GM18907 (cell line): ENCODE data around the gene BCL10.

ENCODE experiments used
- ATAC-seq: cut with Tn5 transposase; IDR thresholded peaks from one replicate; pipeline ENCODE4 v1.9.1; 2021; ENCODE audit warnings: mild to moderate bottlenecking, moderate library complexity; ENCODE audit not compliant: unreplicated experiment

BCL10 gene

DNA sequence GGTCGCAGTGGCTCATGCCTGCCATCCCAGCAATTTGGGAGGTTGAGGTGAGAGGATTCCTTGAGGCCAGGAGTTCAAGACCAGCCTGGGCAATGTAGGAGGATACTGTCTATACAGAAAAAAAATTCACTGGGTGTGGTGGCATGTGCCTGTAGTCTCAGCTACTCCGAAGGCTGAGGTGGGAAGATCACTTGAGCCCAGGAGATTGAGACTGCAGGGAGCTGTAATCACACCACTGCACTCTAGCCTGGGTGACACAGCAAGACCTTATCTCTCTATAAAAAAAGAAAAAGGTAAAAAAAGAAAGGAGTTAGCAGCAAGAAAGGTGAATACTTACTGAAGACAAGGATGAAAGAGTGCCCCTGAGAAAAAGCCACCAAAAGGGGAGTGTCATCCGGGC, 23.7 kb upstream of the BCL10 start:
- no peak for ATAC-seq

DNA sequence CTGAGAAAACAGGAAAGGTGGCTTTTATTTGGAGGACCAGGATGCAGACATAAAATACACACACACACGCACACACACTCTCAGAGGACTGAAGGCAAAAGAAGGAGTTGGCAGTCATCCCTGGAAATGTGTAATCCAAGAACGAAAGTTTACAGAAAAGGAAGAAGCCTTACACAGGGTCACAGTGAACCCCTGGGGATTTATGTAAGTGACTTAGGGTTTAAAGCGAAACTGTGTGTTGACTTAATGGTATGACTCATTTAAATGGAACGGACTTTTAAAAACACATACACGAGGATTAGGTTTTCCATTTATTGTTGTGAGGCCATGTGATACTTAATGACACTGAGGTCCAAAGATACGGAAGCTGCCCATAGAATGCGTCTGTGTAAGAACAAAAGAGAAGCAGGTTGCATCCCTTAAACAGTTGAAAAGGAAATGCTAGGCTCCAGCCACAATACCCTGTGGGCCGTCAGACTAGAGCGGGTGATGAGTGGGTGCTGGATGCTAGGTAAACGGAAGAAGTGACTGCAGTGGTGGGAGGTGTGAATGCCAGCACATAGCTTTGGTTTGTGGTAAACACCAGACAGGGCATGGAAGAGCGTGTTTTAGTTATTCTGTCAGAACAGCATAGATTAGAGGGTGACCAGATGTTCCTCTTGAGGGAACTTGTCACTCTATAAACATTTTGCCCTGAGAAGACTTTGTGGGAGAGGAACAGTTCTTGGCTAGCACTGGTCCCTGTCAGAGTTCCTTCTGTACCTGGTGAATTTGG, 21.6 kb upstream of the BCL10 start:
- peak; percentile 98 for ATAC-seq

DNA sequence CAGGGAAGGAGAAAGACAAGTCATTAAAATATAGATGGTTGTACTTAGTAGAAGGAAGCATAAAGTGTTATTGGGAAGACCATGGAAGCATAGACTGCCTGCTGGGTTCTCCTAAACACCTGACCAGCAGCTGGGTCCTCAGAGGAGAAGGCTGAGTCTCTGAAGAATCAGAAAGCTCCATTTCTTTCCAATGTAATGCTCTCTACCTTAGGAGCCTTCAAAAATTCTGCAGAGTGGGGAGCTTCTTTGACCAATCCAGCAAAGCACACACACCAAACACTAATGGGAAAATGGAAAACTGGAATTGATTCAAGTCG, 21.1 kb upstream of the BCL10 start:
- no peak for ATAC-seq

DNA sequence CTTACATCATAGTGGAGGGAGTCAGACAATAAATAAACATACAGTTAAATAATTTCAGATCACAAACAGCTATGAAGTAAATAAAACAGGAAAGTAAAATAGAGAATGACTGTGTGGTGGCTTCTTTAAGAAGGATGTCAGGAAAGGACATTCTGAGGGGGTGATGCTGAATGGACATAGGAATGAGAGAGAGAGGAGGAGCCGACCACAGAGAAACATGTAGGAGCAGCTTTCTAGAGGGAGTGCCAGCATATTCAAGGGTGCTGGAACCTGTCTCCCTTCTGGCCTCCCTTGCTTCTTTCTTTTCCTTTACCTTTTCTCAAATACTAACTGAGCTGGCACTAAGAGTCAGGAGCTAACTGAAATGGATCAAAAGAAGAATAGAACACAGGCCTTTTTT, 20.5 kb upstream of the BCL10 start:
- ATAC-seq, result no peak

DNA sequence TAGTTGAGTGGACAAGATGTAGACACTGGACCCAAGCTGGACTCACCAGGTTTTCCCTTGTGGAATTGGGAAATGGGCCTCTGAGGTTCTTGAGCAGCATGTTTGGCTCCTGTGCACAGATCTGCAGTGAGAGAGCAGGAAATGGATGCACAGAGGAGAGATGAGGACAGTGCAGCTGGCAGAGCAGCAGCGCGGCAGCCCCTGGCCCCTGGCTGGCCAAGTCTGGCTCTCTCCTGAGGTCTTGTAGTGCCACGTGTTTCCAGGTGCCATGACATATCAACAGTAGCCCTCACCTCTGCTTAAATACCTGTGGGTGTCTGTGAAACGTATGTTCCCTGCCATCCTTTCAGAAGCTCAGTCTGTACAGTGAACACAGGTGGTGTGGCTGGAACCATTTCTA, 19.2 kb upstream of the BCL10 start:
- no peak for ATAC-seq

DNA sequence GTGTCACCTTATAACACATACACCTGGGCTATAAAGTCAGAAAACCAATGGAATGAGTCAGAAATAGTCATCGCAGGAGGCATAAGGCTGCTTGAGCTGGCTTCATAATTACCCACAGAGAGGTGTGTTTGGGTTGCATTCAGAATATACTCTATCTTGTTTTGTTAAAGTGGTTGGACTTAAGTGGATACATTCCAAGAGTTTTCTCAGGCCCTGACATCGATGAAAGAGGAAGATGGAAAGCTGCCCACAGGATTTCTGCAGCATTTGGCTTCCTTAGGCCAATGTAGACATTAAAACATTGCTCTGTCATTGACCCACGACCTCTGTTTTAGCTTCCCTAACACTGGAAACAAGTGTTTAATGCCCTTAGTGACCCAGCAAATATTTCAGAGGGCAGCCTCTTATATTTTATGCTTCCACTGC, 18.6 kb upstream of the BCL10 start:
- no peak for ATAC-seq

DNA sequence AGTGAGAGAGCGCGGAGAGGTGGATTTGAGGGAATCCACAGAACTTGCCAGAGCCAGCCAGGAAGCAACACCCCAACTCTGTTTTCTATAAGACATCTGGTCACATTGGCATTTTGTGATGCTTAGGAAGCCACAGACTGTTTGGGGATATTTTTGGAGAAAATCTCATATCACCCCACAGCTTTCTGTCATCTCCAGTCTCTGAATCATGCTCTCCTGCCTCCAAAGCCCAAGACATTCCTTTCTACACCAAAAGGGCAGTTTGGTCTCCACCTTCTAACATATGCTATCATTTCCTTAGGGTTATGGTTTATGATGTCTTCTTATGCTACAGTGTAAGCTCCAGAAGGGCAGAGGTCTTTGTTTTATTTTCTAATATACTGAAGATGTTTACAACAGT, 14.4 kb upstream of the BCL10 start:
- no peak for ATAC-seq

DNA sequence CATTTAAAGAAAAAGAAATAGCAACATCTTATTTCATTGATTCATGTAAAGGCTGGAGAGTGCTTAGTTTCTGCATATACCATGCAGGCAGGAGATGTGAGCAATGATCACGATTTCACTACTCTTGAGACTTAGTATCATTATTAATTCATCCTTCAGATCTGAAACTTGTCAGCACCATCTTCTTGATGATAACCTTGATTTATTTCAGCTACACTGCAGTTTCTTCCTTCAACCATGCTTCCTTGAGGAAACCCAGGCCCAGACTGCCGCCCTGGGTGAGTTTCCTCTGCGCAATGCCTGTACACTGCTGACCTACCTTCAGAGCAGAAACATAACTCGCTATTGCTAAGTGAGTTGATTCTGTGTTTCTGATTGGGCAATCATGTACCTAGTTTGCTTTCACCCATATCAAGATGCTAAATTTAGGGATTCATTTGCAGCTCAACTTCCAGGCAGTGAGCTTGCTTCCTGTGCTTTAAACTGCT, 13.5 kb upstream of the BCL10 start:
- peak; percentile 43 for ATAC-seq

DNA sequence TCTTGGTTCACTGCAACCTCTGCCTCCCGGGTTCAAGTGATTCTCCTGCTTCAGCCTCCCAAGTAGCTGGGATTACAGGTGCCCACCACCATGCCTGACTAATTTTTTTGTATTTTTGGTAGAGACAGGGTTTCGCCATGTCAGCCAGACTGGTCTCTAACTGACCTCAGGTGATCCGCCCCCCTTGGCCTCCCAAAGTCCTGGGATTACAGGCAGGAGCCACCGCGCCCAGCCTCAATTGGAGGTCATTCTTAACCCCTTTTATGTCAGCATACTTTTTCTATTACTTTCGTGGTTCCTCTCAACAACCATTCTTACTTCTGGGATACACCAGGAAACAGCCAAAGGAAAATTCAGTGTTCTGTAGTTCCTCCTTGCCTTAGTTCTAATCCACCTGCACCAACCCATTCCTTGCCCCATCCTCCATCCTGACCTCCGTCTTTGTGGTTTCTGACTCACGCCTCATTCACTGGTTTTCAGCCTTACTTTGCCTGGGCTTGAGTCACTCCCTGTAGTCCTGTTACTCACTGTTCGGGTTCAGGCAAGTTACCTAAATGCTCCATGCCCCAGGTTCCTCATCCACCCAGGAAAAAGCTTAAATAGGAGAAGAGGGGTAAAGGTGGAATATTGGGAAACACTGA, 12.9 kb upstream of the BCL10 start:
- peak; percentile 15 for ATAC-seq

DNA sequence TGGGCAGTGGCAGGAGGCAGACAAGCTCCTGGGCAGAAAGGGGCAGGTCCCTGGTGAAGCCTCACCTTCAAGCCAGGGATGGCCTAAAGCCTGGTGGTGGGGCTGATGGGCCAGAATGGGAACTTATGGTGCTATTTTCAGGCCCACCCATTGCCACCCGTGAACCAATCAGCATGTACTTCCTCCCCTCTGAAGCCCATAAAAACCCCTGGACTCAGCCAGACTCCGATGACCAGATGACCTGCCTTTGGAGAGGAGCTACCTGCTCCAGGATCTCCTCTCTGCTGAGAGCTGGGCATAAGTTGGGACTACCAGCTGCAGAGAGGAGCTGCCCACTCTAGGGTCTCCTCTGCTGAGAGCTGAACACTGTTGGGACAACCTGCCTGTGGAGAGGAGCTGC, 7.8 kb upstream of the BCL10 start:
- no peak for ATAC-seq

DNA sequence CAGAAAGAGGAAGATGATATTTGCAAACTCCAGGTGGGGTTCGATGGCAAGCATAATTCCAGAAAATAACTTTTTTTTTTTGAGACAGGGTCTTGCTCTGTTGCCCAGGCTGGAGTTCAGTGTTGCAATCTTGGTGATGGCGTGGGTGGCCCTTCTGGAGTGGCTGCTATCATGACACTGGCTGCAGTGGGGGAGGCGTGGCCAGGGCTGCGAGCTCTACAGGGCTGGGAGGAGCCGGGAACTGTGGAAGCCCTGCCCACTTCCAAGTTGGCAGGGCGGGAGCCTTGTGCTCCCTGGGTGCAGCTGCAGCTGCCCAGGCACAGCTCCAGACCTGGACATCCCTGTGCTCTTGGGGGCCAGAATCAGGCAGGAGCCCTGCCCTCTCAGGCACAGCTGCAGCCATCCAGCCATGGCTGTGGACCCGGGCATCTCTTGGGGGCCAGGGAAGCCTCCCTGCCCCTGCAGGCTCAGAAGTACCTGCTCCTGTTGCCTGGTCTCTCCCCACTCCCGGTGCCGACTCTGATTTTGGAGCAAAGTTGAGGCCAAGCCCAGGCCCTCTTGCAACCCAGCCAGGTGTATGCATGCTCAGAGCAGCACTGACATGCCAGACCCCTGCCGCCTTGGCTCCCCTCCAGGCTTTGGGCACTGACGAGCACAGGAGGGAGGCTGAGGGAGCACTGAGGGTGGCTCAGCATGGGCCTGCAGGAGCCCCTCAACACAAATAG, 7.2 kb upstream of the BCL10 start:
- no peak for ATAC-seq

DNA sequence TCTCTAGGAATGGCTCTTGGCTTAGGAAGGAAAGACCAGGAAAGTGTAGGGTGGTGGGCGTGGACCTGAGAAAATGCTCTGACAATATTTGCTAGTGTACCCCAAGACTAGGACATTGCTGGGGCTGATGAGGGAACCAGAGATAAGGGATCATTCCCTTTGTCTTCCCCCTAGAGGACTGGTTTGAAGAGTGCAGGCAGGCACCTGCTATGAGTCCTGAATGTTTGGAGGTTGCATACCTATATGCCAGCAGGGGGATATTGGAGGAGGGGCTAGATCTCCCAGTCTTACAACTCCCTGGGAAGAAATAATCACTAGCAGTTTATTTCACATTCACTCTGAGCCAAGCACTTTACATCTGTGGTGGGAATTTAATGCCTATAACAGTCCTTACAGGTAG, 6.0 kb upstream of the BCL10 start:
- ATAC-seq, result no peak

DNA sequence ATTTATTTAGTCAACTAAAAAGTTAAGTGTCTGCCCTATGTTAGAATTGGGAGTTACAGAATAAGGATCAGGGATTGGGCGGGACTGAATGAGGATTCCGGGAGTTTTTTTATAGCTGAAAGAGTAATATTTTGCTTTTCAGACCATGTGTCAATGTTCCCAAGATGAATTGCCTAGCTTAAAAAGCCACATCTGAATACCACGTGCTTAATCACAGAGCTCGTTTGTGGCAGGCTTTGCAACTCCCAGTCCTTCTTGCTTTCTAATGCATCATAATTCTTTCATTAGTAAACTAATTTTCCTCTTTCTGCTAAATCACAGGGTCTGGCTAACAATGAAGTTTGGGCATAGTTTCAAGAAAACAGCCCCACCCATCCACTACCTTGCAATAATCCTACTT, 4.2 kb upstream of the BCL10 start:
- ATAC-seq, result no peak

DNA sequence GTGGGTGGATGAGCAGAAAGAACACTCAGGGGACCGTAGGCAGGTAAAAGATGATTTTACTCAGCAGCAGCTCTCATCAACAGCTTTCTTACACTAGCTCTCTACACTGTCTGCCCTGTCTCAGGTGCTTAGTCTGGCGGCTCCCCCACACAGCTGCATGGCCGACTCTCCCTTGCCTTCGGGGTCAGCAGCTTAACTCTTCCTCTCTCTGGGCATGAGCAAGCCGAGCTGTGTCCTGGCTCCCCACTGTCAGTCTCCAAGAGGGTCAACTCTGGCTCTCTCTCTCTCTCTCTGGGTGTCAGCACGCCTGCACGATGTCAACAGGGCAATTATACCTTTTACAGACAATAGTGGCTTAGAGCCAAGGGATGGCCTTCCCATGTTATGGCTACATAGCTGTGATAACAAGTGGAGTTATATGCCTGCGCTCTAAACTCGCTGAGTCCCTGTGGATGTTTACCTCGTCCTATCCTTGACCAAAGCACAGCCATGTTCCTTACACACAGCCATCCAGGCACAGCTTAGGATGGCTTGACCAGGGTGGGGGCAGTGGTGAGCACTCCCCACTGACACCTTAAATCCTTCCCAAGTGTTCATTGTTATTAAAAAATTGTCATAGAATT, 3.1 kb upstream of the BCL10 start:
- ATAC-seq, result no peak

DNA sequence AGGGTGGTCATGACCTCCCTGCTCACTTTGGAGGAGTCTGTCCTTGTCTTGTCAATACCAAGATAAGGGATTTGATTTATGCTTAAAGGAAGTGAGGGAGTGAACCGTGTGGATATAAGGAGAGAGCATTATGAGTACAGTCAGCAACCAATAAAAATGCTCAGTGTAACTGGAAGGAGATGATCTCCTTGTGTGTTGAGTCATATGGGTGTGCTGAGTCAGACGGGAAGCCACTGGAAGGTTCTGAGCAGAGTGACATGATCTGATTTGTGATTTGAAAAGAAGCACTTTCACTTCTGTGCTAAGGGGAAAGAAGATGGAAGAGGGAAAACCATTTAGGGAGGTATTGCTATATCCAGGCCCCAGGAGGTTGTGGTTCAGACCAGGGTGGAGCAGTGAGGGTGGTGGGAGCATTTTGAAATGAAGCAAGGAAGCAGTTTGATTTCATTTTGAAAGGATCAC, 2.5 kb upstream of the BCL10 start:
- ATAC-seq, result no peak

DNA sequence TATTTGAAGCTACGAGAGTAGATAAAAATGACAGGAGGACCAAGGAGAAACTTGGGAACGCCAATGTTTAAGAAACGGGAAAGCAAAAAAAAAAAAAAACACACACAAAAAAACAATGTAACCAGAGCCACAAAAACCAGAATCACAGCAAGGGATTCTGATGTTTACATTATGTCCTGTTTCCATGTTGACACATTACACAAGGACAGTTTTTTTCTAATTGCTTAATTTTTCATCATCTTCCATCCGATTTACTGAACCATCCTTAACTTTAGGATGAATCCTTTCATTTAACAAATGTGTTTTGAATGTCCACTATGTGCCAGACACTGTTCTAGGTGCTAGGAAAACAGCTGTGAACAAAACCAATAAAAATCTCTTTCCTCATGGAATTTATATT, 1.4 kb upstream of the BCL10 start:
- no peak for ATAC-seq

DNA sequence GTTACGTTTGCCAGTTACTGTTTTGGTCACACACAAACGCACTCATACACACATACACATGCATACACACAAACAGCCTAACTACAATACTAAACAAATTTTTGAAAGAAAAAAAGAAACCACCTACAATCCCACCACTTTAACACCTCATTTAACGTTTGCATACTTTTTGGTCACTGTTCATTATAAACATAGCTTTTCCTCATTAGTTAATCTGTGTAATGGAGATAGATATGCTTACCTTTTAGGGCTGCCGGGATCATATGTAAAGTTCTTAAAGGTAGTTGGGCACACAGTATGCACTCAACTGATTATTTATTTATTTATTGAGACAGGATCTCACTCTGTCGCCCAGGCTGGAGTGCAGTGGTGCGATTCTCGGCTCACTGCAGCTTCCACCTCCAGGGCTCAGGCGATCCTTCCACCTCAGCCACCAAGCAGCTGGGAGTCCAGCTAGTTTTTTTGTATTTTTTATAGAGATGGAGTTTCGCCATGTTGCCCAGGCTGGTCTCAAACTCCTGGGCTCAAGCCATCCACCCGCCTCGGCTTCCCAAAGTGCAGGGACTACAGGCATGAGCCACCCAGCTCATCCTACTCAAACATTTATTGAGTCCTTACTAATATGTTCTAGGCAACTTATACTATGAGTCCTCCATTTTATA, 677 bp upstream of the BCL10 start:
- no peak for ATAC-seq

DNA sequence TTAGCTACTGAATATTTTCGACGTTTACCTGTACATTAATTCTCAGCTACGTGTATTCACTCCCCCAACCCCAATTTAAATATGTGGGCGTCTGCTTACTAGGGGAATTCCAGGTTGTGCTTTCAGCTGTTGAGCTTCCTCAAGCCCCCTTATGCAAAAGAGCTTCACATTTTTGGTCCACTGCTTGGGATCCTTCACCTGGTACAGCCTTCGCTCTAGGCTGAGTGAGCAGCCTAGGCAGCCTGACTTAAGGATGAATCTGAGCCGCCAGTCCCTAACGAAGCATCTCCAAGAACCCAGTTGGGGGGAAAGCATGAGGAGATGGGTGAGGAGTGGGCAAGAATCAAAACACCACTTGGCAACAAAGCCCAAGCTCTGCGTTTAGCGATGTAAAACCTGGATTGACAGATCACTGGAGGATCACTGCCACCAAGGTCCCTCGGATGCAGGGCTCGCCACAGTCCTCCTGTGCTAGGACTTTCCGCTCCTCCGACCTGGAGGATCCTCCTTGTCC, 674 bp downstream of the BCL10 start:
- peak; percentile 18 for ATAC-seq

DNA sequence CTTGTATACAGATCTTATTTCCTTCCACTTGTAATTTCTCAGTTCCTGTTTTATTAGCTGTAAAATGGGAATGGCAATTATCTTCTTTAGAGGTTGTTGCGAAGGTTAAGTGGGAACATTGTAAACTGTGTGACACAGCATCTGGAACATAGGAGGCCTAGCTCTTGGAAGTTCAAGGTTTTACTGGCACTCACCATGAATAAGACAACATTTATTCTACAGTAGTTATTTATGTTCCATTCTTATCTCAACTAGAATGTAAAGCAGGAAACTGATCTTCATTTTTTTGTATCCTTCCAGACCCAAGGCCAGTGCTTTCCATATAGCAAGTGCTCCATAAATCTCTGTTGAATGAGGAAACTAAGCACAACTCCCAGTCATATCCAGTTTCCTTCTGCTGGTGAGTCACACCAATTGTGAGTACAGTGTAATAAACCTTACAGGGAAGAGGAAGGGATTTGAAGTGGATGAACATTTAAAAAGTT, 1.4 kb downstream of the BCL10 start:
- ATAC-seq, result no peak

DNA sequence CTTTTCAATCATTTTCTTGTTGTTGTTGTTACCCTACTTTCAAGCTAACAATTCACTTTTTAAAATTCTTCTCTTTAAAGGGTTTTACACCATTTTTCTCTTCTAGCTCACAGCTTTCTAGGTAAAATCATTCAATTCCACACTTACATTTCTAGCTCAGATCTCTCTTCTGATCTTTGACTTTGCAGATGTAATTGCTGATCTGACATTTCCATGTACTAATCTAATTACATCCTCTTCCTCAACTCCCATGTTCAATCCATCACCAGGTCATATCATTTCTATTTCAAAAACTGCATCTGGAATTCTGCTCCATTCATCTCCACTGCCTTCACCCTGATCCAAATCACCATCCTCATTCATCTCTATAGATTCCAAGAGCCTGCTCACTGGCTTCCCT, 3.0 kb downstream of the BCL10 start:
- no peak for ATAC-seq
